GM12891 (cell line): ENCODE data around the gene RABEP2.

Experiments
- POLR2A ChIP-seq: IDR thresholded peaks from 2 replicates; pipeline ENCODE4 v1.6.1; 2011; ENCODE audit warnings: low read depth, low read length, control low read depth
- POLR2AphosphoS5 ChIP-seq: IDR thresholded peaks from 2 replicates; pipeline ENCODE4 v1.6.1; 2011; ENCODE audit warnings: low read depth, low read length, control low read depth
- TAF1 ChIP-seq: IDR thresholded peaks from 2 replicates; pipeline ENCODE4 v1.6.1; 2011; ENCODE audit warnings: low read depth, low read length, control low read depth

DNA sequence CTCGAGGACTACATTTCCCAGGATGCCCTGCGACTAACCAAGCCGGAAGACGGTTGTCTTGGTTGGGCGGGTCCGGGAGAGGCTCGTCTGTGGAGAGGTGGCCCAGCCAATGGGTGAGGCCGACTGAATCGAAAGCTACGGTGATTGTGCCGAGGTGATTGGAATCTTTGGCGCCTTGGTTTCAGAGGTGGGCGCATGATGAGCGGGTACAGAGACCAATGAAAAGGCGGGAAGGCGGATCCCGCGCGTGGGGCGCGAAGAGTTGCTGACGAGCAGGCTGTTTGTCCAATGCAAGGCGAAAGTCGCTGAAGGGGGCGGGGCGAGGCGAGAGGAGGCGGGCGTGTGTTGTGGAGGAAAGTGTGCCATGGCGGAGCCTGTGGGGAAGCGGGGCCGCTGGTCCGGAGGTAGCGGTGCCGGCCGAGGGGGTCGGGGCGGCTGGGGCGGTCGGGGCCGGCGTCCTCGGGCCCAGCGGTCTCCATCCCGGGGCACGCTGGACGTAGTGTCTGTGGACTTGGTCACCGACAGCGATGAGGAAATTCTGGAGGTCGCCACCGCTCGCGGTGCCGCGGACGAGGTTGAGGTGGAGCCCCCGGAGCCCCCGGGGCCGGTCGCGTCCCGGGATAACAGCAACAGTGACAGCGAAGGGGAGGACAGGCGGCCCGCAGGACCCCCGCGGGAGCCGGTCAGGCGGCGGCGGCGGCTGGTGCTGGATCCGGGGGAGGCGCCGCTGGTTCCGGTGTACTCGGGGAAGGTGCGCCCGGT lies 25.8 kb upstream of the RABEP2 start, which contains the start of gene NFATC2IP:
- TF ChIP-seq TAF1, result peak; percentile 89
- TF ChIP-seq POLR2A, result peak; percentile 73
- peak; percentile 63; the same call in 1 of the 2 replicates for TF ChIP-seq POLR2AphosphoS5
